Lower lobe of right lung (tissue), 2 donors: Measurements from ENCODE around the gene SNRPD1. TPM values are rescaled to one million over a fixed set of nuclear protein-coding genes. Genes with fewer than 3 reads are reported as not detected.
"Not testable (repeated sequence)": the region's sequence is repeated elsewhere in the genome, so short reads cannot be mapped to it uniquely, and the experiment has no call there.

ENCODE experiments used
- ATAC-seq, 2 donors: fragments of 200-7000 bp; cut with Tn5 transposase; one replicate each; pipeline ENCODE4 v1.9.1; 2020 to 2022; ENCODE audit warnings: mild to moderate bottlenecking in 2 of 2, moderate library complexity in 2 of 2
- DNase-seq: peaks from one replicate; pipeline ENCODE4 v3.0.0-alpha.2; 2020
- H3K27ac ChIP-seq: fragments of 200-600 bp; one replicate; pipeline ENCODE4 v1.8.0; 2022
- H3K27me3 ChIP-seq: fragments of 200-600 bp; one replicate; pipeline ENCODE4 v1.8.0; 2022; ENCODE audit warnings: low read depth
- H3K36me3 ChIP-seq: fragments of 200-600 bp; one replicate; pipeline ENCODE4 v1.8.0; 2022; ENCODE audit warnings: mild to moderate bottlenecking
- H3K4me1 ChIP-seq: fragments of 200-600 bp; one replicate; pipeline ENCODE4 v1.8.0; 2022
- H3K4me3 ChIP-seq: fragments of 200-600 bp; one replicate; pipeline ENCODE4 v1.8.0; 2022; ENCODE audit warnings: mild to moderate bottlenecking
- H3K9me3 ChIP-seq: fragments of 200-600 bp; one replicate; pipeline ENCODE4 v1.8.0; 2022
- CTCF ChIP-seq: fragments of 200-600 bp; IDR thresholded peaks from one replicate; pipeline ENCODE4 v1.8.0; 2022; ENCODE audit warnings: antibody characterized with exemption, mild to moderate bottlenecking
- intact Hi-C: fragments of 100-400 bp; cut with DNase I; formaldehyde crosslinking; loops from one replicate; pipeline ENCODE4 v1.11.0; 2022
- long read RNA-seq: library from polyadenylated mRNA; unstranded; transcript quantifications from one replicate; pipeline ENCODE4 v2.0.0, GENCODE V29; 2021
- total RNA-seq: library from RNA; stranded (reverse); fragmentation: NEBNext Ultra II Directional; extraction: Animal tissue kit (Norgen Biotek cat#: 25700); gene quantifications from one replicate; pipeline ENCODE4 v1.2.1, GENCODE V29; 2021
- donor health status: DM: no; HTN: yes; CAD: no; lungs with severe emphysema.

SNRPD1 gene
- 29.3 TPM for total RNA-seq
- long read RNA-seq, full-length matches to known transcripts: 28 of 31 reads
- long read RNA-seq, partial matches to known transcripts: 0 of 31 reads
- long read RNA-seq, other reads (novel, unspliced or antisense): 3 of 31 reads

GRCh38 chr18:21612125-21613039 is at the start of gene SNRPD1:
Gene SNRPD1, plus strand, starts transcription at chr18:21612314. Its CDS starts 116 bp downstream, at chr18:21612430.
- TF ChIP-seq CTCF: peak; percentile 98
- DNase-seq (peak; percentile 95), ATAC-seq (peak; percentile 100)
- H3K27me3 ChIP-seq: no peaks in the 10 kb centered on the region
- H3K4me3 ChIP-seq: peak within 1 kb of the TSS; percentile 79
- H3K9me3 ChIP-seq: no peaks in the 10 kb centered on the region
- peaks cover 6% of the 10 kb centered on the region for H3K36me3 ChIP-seq
- intact Hi-C loops: no loop called here
- peaks cover 18% of the 10 kb centered on the region for H3K4me1 ChIP-seq
- peak within 1 kb of the TSS; percentile 86 for H3K27ac ChIP-seq

GRCh38 chr18:21571772-21572171 is 40.3 kb upstream of the SNRPD1 start:
- ATAC-seq (no peak), DNase-seq (no peak)
- no peaks in the 10 kb centered on the region for H3K27me3 ChIP-seq
- no peak for TF ChIP-seq CTCF
- intact Hi-C loops: no loop called here
- H3K36me3 ChIP-seq: peaks cover 98% of the 10 kb centered on the region
- no peaks in the 10 kb centered on the region for H3K4me1 ChIP-seq
- H3K27ac ChIP-seq: no peak overlapping the region
- H3K9me3 ChIP-seq: no peaks in the 10 kb centered on the region
- no peak overlapping the region for H3K4me3 ChIP-seq

GRCh38 chr18:21575656-21576055 is 36.5 kb upstream of the SNRPD1 start:
- no peaks in the 10 kb centered on the region for H3K4me1 ChIP-seq
- no peak overlapping the region for H3K4me3 ChIP-seq
- TF ChIP-seq CTCF: no peak
- H3K9me3 ChIP-seq: no peaks in the 10 kb centered on the region
- H3K36me3 ChIP-seq: peaks cover 70% of the 10 kb centered on the region
- DNase-seq (no peak), ATAC-seq (no peak)
- no peaks in the 10 kb centered on the region for H3K27me3 ChIP-seq
- H3K27ac ChIP-seq: no peak overlapping the region
- intact Hi-C loops: no loop called here

- no peaks in the 10 kb centered on the region for H3K27me3 ChIP-seq
- no peak overlapping the region for H3K27ac ChIP-seq
- no peak for DNase-seq
- intact Hi-C loops: no loop called here
- H3K9me3 ChIP-seq: no peaks in the 10 kb centered on the region
- no peak for TF ChIP-seq CTCF
- H3K4me1 ChIP-seq: no peaks in the 10 kb centered on the region
- no peak for ATAC-seq
- no peak overlapping the region for H3K4me3 ChIP-seq
- H3K36me3 ChIP-seq: peaks cover 38% of the 10 kb centered on the region
Measured at GRCh38 chr18:21584391-21584790, 27.7 kb upstream of the SNRPD1 start.

- intact Hi-C loops, H3K27ac ChIP-seq, H3K4me3 ChIP-seq, ATAC-seq, H3K27me3 ChIP-seq, H3K4me1 ChIP-seq, DNase-seq, H3K36me3 ChIP-seq, H3K9me3 ChIP-seq: not testable (repeated sequence)
Measured at GRCh38 chr18:21592361-21592760, 19.8 kb upstream of the SNRPD1 start.
